ENCODE results near the gene C1QB. TPM values are rescaled to one million over a fixed set of nuclear protein-coding genes. Genes with fewer than 3 reads are reported as not detected.
"Not testable (repeated sequence)": the region's sequence is repeated elsewhere in the genome, so short reads cannot be mapped to it uniquely, and the experiment has no call there.

The C1QB gene
- total and polyA plus RNA-seq, 5 donors from 2014 or later, result not detected

- not testable (repeated sequence) for H3K9me3 ChIP-seq (ENCODE audit: control insufficient read depth in 2 of 2, low read length in 2 of 2); DNase-seq; H3K9me3 Mint-ChIP-seq; H3K4me3 ChIP-seq (ENCODE audit: low read depth, low read length); H3K36me3 Mint-ChIP-seq; ATAC-seq (ENCODE audit: low read depth in 2 of 2); H3K4me3 Mint-ChIP-seq; H3K4me1 ChIP-seq (ENCODE audit: control insufficient read depth, insufficient read depth, low read length, poor library complexity, severe bottlenecking); H3K4me1 Mint-ChIP-seq; H3K36me3 ChIP-seq (ENCODE audit: control insufficient read depth, insufficient read depth, low read length); H3K27ac Mint-ChIP-seq; H3K27ac ChIP-seq (ENCODE audit: insufficient read depth, low read length, poor library complexity, severe bottlenecking); H3K27me3 ChIP-seq (ENCODE audit: control insufficient read depth, insufficient read depth, low read length)
- peaks cover 38% of the 10 kb centered on the region for H3K27me3 Mint-ChIP-seq
These were observed 53.1 kb downstream of the C1QB start for GRCh38 chr1:22706100-22706499.

GRCh38 chr1:22708777-22709176 is 55.7 kb downstream of the C1QB start:
- Mint-ChIP-seq H3K4me1 (peaks cover 0 to 11% (median 0%) of the 10 kb centered on the region in 4 donors), H3K9me3 (no peaks in the 10 kb centered on the region), H3K27me3 (peaks cover 55% of the 10 kb centered on the region), H3K4me3 (peak overlapping the region in 3 of 4 donors; percentile 15 to 60 (median 52)), H3K27ac (no peak overlapping the region), H3K36me3 (no peaks in the 10 kb centered on the region)
- ATAC-seq (ENCODE audit: low read depth in 2 of 2), result no peak
- Histone ChIP-seq H3K27ac (ENCODE audit: insufficient read depth, low read length, poor library complexity, severe bottlenecking) (no peak overlapping the region), H3K27me3 (ENCODE audit: control insufficient read depth, insufficient read depth, low read length) (peaks cover 7% of the 10 kb centered on the region), H3K4me3 (ENCODE audit: low read depth, low read length) (no peak overlapping the region), H3K36me3 (ENCODE audit: control insufficient read depth, insufficient read depth, low read length) (no peaks in the 10 kb centered on the region), H3K9me3 (ENCODE audit: control insufficient read depth in 2 of 2, low read length in 2 of 2) (no peaks in the 10 kb centered on the region), H3K4me1 (ENCODE audit: control insufficient read depth, insufficient read depth, low read length, poor library complexity, severe bottlenecking) (peaks cover 6% of the 10 kb centered on the region)
- no peak for DNase-seq

- Histone ChIP-seq H3K27me3 (ENCODE audit: control insufficient read depth, insufficient read depth, low read length) (peaks cover 7% of the 10 kb centered on the region), H3K4me1 (ENCODE audit: control insufficient read depth, insufficient read depth, low read length, poor library complexity, severe bottlenecking) (peaks cover 6% of the 10 kb centered on the region), H3K9me3 (ENCODE audit: control insufficient read depth in 2 of 2, low read length in 2 of 2) (no peaks in the 10 kb centered on the region), H3K4me3 (ENCODE audit: low read depth, low read length) (no peak overlapping the region), H3K27ac (ENCODE audit: insufficient read depth, low read length, poor library complexity, severe bottlenecking) (no peak overlapping the region), H3K36me3 (ENCODE audit: control insufficient read depth, insufficient read depth, low read length) (no peaks in the 10 kb centered on the region)
- ATAC-seq (ENCODE audit: low read depth in 2 of 2) (no peak), DNase-seq (no peak)
- no peaks in the 10 kb centered on the region for H3K36me3 Mint-ChIP-seq
- no peaks in the 10 kb centered on the region for H3K9me3 Mint-ChIP-seq
- no peak overlapping the region for H3K27ac Mint-ChIP-seq
- H3K4me1 Mint-ChIP-seq, result peaks cover 0 to 11% (median 0%) of the 10 kb centered on the region in 4 donors
- H3K27me3 Mint-ChIP-seq, result peaks cover 58% of the 10 kb centered on the region
- H3K4me3 Mint-ChIP-seq, result peak overlapping the region in 1 of 4 donors; percentile 60
These were observed 56.2 kb downstream of the C1QB start for GRCh38 chr1:22709227-22709626.

GRCh38 chr1:22709891-22710700 is 57.1 kb downstream of the C1QB start:
- peaks cover 58% of the 10 kb centered on the region for H3K27me3 Mint-ChIP-seq
- H3K36me3 Mint-ChIP-seq, result no peaks in the 10 kb centered on the region
- Histone ChIP-seq H3K27me3 (ENCODE audit: control insufficient read depth, insufficient read depth, low read length) (peaks cover 8% of the 10 kb centered on the region), H3K36me3 (ENCODE audit: control insufficient read depth, insufficient read depth, low read length) (no peaks in the 10 kb centered on the region), H3K4me3 (ENCODE audit: low read depth, low read length) (no peak overlapping the region), H3K9me3 (ENCODE audit: control insufficient read depth in 2 of 2, low read length in 2 of 2) (no peaks in the 10 kb centered on the region), H3K4me1 (ENCODE audit: control insufficient read depth, insufficient read depth, low read length, poor library complexity, severe bottlenecking) (peaks cover 6% of the 10 kb centered on the region), H3K27ac (ENCODE audit: insufficient read depth, low read length, poor library complexity, severe bottlenecking) (no peak overlapping the region)
- H3K4me1 Mint-ChIP-seq, result peaks cover 0 to 11% (median 0%) of the 10 kb centered on the region in 4 donors
- ATAC-seq (ENCODE audit: low read depth in 2 of 2), result peak in 1 of 2 donors; percentile 29
- H3K27ac Mint-ChIP-seq, result no peak overlapping the region
- peaks cover 0 to 2% (median 0%) of the 10 kb centered on the region in 7 donors for H3K9me3 Mint-ChIP-seq
- peak overlapping the region in 2 of 4 donors; percentile 73 to 80 for H3K4me3 Mint-ChIP-seq
- DNase-seq, result peak in 1 of 3 donors; percentile 11

GRCh38 chr1:22710701-22711049 is 57.6 kb downstream of the C1QB start, which contains the start of gene EPHB2:
Gene EPHB2 (plus strand): TSS chr1:22710839. CDS start chr1:22710983, 144 bp downstream.
- Histone ChIP-seq H3K9me3 (ENCODE audit: control insufficient read depth in 2 of 2, low read length in 2 of 2) (no peaks in the 10 kb centered on the region), H3K4me3 (ENCODE audit: low read depth, low read length) (no peak within 1 kb of the TSS), H3K36me3 (ENCODE audit: control insufficient read depth, insufficient read depth, low read length) (no peaks in the 10 kb centered on the region), H3K27me3 (ENCODE audit: control insufficient read depth, insufficient read depth, low read length) (peaks cover 8% of the 10 kb centered on the region), H3K4me1 (ENCODE audit: control insufficient read depth, insufficient read depth, low read length, poor library complexity, severe bottlenecking) (peaks cover 6% of the 10 kb centered on the region), H3K27ac (ENCODE audit: insufficient read depth, low read length, poor library complexity, severe bottlenecking) (no peak within 1 kb of the TSS)
- Mint-ChIP-seq H3K27ac (no peak within 1 kb of the TSS), H3K4me1 (peaks cover 0 to 11% (median 0%) of the 10 kb centered on the region in 4 donors), H3K27me3 (peaks cover 61% of the 10 kb centered on the region), H3K36me3 (no peaks in the 10 kb centered on the region), H3K9me3 (peaks cover 0 to 2% (median 0%) of the 10 kb centered on the region in 7 donors), H3K4me3 (peak within 1 kb of the TSS in 3 of 4 donors; percentile 73 to 83 (median 80))
- DNase-seq, result no peak
- ATAC-seq (ENCODE audit: low read depth in 2 of 2), result peak; percentile 19 to 23

GRCh38 chr1:22711071-22711470 is 58.0 kb downstream of the C1QB start:
- Mint-ChIP-seq H3K27me3 (peaks cover 65% of the 10 kb centered on the region), H3K27ac (no peak overlapping the region), H3K9me3 (peaks cover 0 to 2% (median 0%) of the 10 kb centered on the region in 7 donors), H3K4me1 (peaks cover 0 to 11% (median 0%) of the 10 kb centered on the region in 4 donors), H3K4me3 (no peak overlapping the region), H3K36me3 (no peaks in the 10 kb centered on the region)
- Histone ChIP-seq H3K4me1 (ENCODE audit: control insufficient read depth, insufficient read depth, low read length, poor library complexity, severe bottlenecking) (peaks cover 6% of the 10 kb centered on the region), H3K36me3 (ENCODE audit: control insufficient read depth, insufficient read depth, low read length) (no peaks in the 10 kb centered on the region), H3K27me3 (ENCODE audit: control insufficient read depth, insufficient read depth, low read length) (peaks cover 8% of the 10 kb centered on the region), H3K4me3 (ENCODE audit: low read depth, low read length) (no peak overlapping the region), H3K9me3 (ENCODE audit: control insufficient read depth in 2 of 2, low read length in 2 of 2) (no peaks in the 10 kb centered on the region), H3K27ac (ENCODE audit: insufficient read depth, low read length, poor library complexity, severe bottlenecking) (no peak overlapping the region)
- DNase-seq, result no peak
- no peak for ATAC-seq (ENCODE audit: low read depth in 2 of 2)

Measured in CD4-positive, CD25-positive, alpha-beta regulatory T cell (primary cell).